Measurements from ENCODE around the gene LAMTOR1. TPM values are rescaled to one million over a fixed set of nuclear protein-coding genes. Genes with fewer than 3 reads are reported as not detected.

Gene LAMTOR1
- total RNA-seq, 2 experiments from 2014 or later, result 50.7 to 52.2 TPM

DNA sequence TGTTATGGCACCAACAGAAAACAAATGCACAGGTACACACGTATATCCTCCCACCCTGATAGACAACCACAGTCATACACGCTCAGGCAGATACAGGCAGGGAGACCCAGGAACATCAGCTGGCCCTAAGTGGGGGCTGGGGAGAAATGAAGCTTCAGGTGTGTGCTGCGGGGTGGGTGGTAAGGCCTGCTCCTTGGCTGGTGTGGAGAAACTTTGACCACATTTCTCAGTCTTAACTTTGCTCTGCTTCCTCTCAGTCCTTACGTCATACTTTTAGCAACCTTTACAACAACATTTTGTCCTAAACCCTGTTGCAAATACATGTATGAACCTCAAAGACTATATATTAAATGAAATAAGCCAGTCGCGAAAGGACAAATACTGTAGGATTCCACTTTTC lies 16.1 kb upstream of the LAMTOR1 start:
- DNase-seq (no peak), ATAC-seq (no peak)
- intact Hi-C loops (cut with DNase I, micrococcal nuclease), result loop anchor here in 1 of 2 experiments (10.0 kb wide), 2 partner anchors 1026 to 1914 kb away; partner anchors contain the start of genes FADD and FCHSD2
- H3K9me3 Mint-ChIP-seq (ENCODE audit: low read depth), result no peaks in the 10 kb centered on the region
- H3K36me3 Mint-ChIP-seq (ENCODE audit: low read depth), result no peaks in the 10 kb centered on the region
- H3K4me3 Mint-ChIP-seq, result no peak overlapping the region
- ChIA-PET CTCF (interaction anchor here (1.0 to 1.8 kb wide), 2 partner anchors 10 to 25 kb away, joined by 3 to 7 read pairs; no protein-coding TSS in a partner anchor), POLR2A (no interaction called here)
- no peaks in the 10 kb centered on the region for H3K4me1 Mint-ChIP-seq
- H3K27me3 Mint-ChIP-seq, result peaks cover 3% of the 10 kb centered on the region
- no peak overlapping the region for H3K27ac Mint-ChIP-seq

DNA sequence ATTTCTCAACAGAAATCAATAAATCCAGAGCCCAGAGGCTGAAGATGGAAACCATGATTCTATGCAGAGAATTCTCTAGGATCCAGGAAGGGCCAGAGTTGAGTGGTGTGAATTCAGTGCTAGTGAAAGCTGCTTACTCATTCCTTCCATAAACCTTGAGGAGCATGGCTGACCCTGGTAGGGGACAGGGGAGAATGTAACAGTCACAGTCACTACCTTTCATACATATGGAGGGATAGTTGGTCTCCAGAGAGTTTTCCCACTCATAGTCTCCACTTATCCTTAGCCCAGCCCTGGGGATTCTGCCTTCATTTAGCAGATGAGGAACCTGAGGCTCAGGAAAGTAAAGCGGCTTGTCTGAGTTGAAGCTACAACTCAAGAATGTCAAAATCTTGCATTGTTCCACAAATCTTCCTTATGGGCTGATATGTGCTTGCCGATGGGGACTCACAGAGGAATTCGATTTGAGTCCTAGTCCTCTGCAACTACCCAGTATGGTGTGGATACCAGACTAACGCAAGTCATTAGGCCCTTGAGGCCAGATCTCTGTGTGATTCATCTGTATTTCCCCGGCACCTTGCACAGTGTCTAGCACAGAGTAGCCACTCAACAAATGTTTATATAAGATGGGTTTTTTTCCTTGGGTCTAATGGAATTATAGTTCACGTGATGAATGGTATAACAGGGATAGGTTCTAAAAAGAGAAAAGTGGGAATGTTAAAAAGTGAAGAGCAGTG lies 13.1 kb upstream of the LAMTOR1 start:
- ATAC-seq, result no peak

DNA sequence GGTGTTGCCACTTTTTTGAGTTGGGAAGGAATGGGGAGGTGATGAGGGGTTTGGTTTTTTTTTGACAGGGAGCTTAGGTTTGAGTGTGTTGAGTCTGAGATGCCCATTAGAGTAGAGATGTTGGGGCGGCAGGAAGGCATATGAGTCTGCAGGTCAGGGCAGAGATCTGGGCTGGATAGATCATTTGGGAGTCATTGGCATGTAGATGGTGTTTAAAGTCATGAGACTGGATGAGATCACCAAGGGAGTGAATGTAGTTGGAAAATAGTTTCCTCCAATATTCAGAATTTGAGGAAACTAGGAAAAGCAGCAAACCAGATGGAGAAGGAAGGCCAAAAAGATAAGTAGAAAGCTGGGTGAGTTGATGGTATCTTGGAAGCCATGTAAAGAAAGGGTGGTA lies 11.5 kb upstream of the LAMTOR1 start:
- Mint-ChIP-seq H3K27me3 (no peaks in the 10 kb centered on the region), H3K27ac (no peak overlapping the region), H3K36me3 (ENCODE audit: low read depth) (peaks cover 4% of the 10 kb centered on the region), H3K9me3 (ENCODE audit: low read depth) (no peaks in the 10 kb centered on the region), H3K4me1 (peaks cover 16% of the 10 kb centered on the region), H3K4me3 (no peak overlapping the region)
- CTCF ChIA-PET, result interaction anchor here (0.9 to 1.2 kb wide), 2 partner anchors 23 to 71 kb away, joined by 3 to 4 read pairs; no protein-coding TSS in a partner anchor
- intact Hi-C loops (cut with DNase I, micrococcal nuclease), result loop anchor here in 1 of 2 experiments (10.0 kb wide), 2 partner anchors 1030 to 1910 kb away; partner anchors contain the start of genes FADD and FCHSD2
- DNase-seq (no peak), ATAC-seq (no peak)
- POLR2A ChIA-PET, result interaction anchor here (0.7 kb wide), 1 partner anchor 195 kb away, joined by 3 read pairs; no protein-coding TSS in a partner anchor

More for the DNA sequence above, 13.1 kb upstream of the LAMTOR1 start:
- Mint-ChIP-seq H3K9me3 (ENCODE audit: low read depth) (no peaks in the 10 kb centered on the region), H3K36me3 (ENCODE audit: low read depth) (no peaks in the 10 kb centered on the region), H3K4me1 (peaks cover 13% of the 10 kb centered on the region), H3K27me3 (peaks cover 3% of the 10 kb centered on the region), H3K4me3 (no peak overlapping the region), H3K27ac (no peak overlapping the region)
- no peak for DNase-seq
- POLR2A ChIA-PET, result no interaction called here
- CTCF ChIA-PET, result interaction anchor here (0.6 to 0.8 kb wide), 2 partner anchors 12 to 759 kb away, joined by 3 read pairs; no protein-coding TSS in a partner anchor
- intact Hi-C loops (cut with DNase I, micrococcal nuclease), result loop anchor here in 1 of 2 experiments (10.0 kb wide), 2 partner anchors 1029 to 1911 kb away; partner anchors contain the start of genes FADD and FCHSD2

DNA sequence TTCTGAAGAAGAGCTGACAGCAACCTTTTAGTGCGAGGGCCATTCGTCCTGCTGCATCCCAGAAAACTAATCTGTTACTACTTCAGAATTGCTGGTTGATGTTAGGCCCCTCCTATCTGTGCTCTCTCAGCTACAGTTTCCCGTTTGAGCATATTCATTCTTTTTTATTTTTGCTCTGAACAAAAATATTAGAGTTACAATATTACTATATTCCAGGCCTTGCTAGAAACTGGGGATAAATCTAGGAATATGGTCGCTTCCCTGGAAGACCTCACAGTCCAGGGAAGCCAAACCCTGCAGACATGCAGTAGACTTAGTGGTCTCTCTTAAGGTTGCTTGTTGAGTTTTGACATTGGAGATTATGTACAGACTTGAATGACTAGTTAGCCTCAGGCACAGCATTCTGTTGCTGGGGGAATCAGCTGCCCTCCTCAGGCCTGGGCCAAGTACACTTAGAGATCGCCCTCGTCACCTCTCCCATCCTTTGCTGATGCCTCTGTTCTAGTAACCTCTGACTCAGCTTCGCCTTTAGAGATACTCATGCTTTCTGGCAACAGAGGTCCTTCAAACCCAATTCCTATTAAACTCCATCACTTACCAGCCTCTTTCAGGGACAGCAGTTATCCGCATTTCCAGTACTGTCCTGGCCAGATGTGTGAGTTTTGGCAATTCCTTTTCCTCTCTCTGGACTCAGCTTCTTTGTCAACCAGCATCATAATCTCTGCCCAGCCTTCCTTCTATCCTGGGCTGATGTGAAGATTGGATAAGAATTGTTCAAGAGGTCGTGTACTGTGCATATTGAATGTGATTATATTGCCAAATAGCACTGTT lies 10.1 kb upstream of the LAMTOR1 start:
- POLR2A ChIA-PET, result interaction anchor here (0.6 to 1.1 kb wide), 5 partner anchors 14 to 88 kb away, joined by 3 to 8 read pairs (median 4); partner anchors contain the start of gene NUMA1
- H3K4me3 Mint-ChIP-seq, result peak overlapping the region; percentile 92
- no peak for ATAC-seq
- no peaks in the 10 kb centered on the region for H3K27me3 Mint-ChIP-seq
- H3K27ac Mint-ChIP-seq, result peak overlapping the region; percentile 98
- DNase-seq, result peak; percentile 25
- CTCF ChIA-PET, result interaction anchor here (0.8 to 3.0 kb wide), 6 partner anchors 27 to 318 kb away, joined by 3 to 10 read pairs (median 3); no protein-coding TSS in a partner anchor
- peaks cover 4% of the 10 kb centered on the region for H3K36me3 Mint-ChIP-seq (ENCODE audit: low read depth)
- H3K4me1 Mint-ChIP-seq, result peaks cover 16% of the 10 kb centered on the region
- intact Hi-C loops (cut with DNase I, micrococcal nuclease), result loop anchor here (1.0 to 10.0 kb wide), 13 partner anchors 10 to 1908 kb away; partner anchors contain the start of genes LAMTOR1 (in 2 of the 2), LRRC51 (in 2 of the 2), NUMA1 (in 2 of the 2) and XNDC1N (in 2 of the 2)
- H3K9me3 Mint-ChIP-seq (ENCODE audit: low read depth), result no peaks in the 10 kb centered on the region

DNA sequence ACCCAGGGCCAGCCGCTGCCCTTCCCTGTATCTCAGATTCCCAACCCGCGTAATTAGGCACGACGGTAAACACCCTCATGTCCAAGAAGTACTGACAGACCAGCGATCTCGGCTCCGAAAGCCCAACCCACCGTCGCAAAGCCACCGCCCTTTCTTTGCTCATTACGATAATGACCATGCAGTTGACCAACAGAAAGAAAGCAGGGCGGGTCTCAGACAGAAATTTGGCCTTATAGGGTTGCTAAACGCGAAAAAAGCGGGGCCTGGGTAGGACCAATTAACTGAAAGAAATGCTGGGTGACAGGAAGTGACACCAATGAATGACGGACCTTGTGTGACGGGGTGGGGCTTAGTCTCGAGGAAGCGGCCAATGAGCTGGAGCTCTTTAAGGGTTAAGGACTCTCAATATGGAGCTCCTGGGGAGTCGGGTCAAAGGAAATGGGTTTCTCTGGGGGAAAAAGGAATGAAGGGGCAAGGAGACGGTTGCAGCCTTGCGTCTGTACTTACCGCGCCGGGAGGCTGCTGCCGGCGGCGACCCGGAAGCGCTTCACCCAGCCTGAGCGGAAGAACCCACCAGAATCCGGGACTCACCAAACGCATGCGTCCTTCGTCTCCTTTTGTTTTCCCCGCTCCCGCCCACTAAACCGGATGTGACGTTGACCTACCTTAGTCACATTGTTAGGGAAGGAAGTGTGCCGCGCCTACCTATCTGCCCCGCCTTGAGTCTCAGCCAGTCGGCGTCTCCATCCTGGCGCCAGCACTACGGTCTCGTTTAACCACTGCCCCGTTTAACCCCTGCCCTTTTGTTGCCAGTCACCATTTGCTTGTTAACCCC lies 9.3 kb upstream of the LAMTOR1 start, which contains the start of gene ANAPC15:
ANAPC15 (minus strand) TSS at position 553 of the 835 bp plus-strand sequence. CDS start 1,419 bp downstream, outside the sequence.
- H3K27ac Mint-ChIP-seq, result peak within 1 kb of the TSS; percentile 98
- DNase-seq (peak; percentile 100), ATAC-seq (peak; percentile 89)
- peak within 1 kb of the TSS; percentile 92 for H3K4me3 Mint-ChIP-seq
- H3K9me3 Mint-ChIP-seq (ENCODE audit: low read depth), result no peaks in the 10 kb centered on the region
- POLR2A ChIA-PET, result interaction anchor here (0.6 to 1.2 kb wide), 8 partner anchors 14 to 302 kb away, joined by 3 to 8 read pairs (median 4); partner anchors contain the start of genes NUMA1 and RNF121
- intact Hi-C loops (cut with DNase I, micrococcal nuclease), result loop anchor here (1.0 to 10.0 kb wide), 13 partner anchors 9 to 1908 kb away; partner anchors contain the start of genes LAMTOR1 (in 2 of the 2), LRRC51 (in 2 of the 2), NUMA1 (in 2 of the 2) and XNDC1N (in 2 of the 2)
- CTCF ChIA-PET, result interaction anchor here (0.7 to 3.0 kb wide), 7 partner anchors 27 to 319 kb away, joined by 3 to 10 read pairs (median 3); no protein-coding TSS in a partner anchor
- H3K36me3 Mint-ChIP-seq (ENCODE audit: low read depth), result peaks cover 4% of the 10 kb centered on the region
- no peaks in the 10 kb centered on the region for H3K27me3 Mint-ChIP-seq
- peaks cover 16% of the 10 kb centered on the region for H3K4me1 Mint-ChIP-seq

DNA sequence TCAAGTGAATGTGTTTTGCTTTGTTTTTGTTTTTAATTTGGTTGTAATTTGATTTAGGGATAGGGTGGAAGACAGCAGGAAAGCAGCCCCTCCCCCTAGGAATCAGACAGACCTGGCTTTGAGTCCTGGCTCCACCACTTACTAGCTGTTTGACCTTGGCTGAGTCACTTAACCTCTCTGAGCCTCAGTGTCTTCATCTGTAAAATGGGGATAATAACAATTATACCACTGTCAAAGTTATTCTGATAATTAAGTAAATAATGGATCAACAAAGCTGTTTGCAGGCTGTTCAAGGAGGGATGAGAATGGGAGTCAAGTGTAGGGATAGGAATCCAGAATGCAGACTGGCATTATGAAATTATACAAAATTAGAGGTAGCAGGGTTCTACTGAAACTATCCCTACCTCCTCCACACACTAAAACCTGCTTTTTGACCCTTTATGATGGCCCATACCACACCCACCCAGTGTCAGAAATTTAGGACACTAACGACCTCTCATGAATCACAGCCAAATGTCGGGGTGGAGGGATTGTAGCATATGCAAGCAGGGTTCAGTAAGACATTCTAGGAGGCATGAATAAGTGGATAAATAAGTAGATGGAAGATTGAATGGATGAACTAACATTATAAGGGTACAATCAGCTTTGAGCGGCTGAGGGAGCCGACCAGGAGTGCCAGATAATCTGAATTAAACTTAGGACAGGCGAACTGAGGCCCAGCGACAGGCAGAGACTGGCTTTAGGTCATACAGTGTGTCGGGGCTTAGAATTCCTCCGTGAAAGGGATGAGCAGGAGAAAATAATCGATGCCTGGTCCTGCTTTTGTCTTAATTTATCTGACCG lies 8.4 kb upstream of the LAMTOR1 start:
- peak overlapping the region; percentile 92 for H3K4me3 Mint-ChIP-seq
- intact Hi-C loops (cut with DNase I, micrococcal nuclease), result loop anchor here (1.0 to 10.0 kb wide), 13 partner anchors 8 to 1907 kb away; partner anchors contain the start of genes LAMTOR1 (in 2 of the 2), LRRC51 (in 2 of the 2), NUMA1 (in 2 of the 2) and XNDC1N (in 2 of the 2)
- DNase-seq (no peak), ATAC-seq (no peak)
- no peaks in the 10 kb centered on the region for H3K27me3 Mint-ChIP-seq
- H3K27ac Mint-ChIP-seq, result peak overlapping the region; percentile 98
- ChIA-PET CTCF (interaction anchor here (0.7 to 3.0 kb wide), 6 partner anchors 26 to 319 kb away, joined by 3 to 10 read pairs (median 4); partner anchors contain the start of gene XNDC1N), POLR2A (interaction anchor here (0.6 to 1.2 kb wide), 4 partner anchors 32 to 303 kb away, joined by 3 to 8 read pairs (median 4); partner anchors contain the start of genes NUMA1 and RNF121)
- H3K36me3 Mint-ChIP-seq (ENCODE audit: low read depth), result peaks cover 4% of the 10 kb centered on the region
- peaks cover 16% of the 10 kb centered on the region for H3K4me1 Mint-ChIP-seq
- H3K9me3 Mint-ChIP-seq (ENCODE audit: low read depth), result no peaks in the 10 kb centered on the region

DNA sequence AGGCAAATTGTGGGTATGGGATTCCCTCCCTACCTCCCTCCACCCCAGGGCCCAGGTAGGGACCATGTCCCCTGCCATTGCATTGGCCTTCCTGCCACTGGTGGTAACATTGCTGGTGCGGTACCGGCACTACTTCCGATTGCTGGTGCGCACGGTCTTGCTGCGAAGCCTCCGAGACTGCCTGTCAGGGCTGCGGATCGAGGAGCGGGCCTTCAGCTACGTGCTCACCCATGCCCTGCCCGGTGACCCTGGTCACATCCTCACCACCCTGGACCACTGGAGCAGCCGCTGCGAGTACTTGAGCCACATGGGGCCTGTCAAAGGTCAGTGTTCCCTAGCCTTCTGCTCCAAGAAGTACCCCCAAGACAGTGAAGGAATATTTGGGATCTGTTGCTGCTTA lies 2.8 kb upstream of the LAMTOR1 start, which contains the start of gene TOMT:
TOMT (plus strand) TSS at position 37 of the 400 bp plus-strand sequence; CDS start at position 65, 28 bp downstream.
- no peak for ATAC-seq
- no peaks in the 10 kb centered on the region for H3K9me3 Mint-ChIP-seq (ENCODE audit: low read depth)
- no peak within 1 kb of the TSS for H3K4me3 Mint-ChIP-seq
- ChIA-PET CTCF (interaction anchor here (0.8 to 2.6 kb wide), 3 partner anchors 24 to 41 kb away, joined by 3 to 10 read pairs (median 3); no protein-coding TSS in a partner anchor), POLR2A (no interaction called here)
- peaks cover 14% of the 10 kb centered on the region for H3K36me3 Mint-ChIP-seq (ENCODE audit: low read depth)
- no peak within 1 kb of the TSS for H3K27ac Mint-ChIP-seq
- peaks cover 28% of the 10 kb centered on the region for H3K4me1 Mint-ChIP-seq
- no peaks in the 10 kb centered on the region for H3K27me3 Mint-ChIP-seq
- intact Hi-C loops (cut with DNase I, micrococcal nuclease), result no loop called here
- no peak for DNase-seq

DNA sequence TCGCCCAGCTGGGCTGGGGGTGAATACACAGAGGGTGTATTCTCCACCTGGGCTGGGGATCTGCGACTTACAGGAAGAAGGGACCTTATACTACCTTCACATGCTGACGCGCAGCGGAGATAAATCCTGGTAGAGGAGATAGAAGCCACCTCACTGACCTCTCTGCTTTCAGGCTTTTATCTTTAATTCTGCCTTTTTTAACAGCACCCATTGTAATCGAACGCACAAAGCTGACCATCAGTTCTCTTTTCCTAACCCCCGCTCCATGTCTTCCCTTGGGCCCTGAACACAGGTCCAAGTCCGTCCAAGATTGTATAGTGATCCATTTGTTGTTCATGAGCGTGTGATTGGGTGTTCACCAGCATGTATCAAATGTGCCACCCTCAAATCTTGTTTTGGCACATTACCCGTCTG lies 664 bp upstream of the LAMTOR1 start:
- Mint-ChIP-seq H3K4me3 (peak overlapping the region; percentile 97), H3K27ac (peak overlapping the region; percentile 95), H3K27me3 (no peaks in the 10 kb centered on the region), H3K36me3 (ENCODE audit: low read depth) (peaks cover 10% of the 10 kb centered on the region), H3K4me1 (peaks cover 38% of the 10 kb centered on the region), H3K9me3 (ENCODE audit: low read depth) (no peaks in the 10 kb centered on the region)
- ATAC-seq (no peak), DNase-seq (no peak)
- intact Hi-C loops (cut with DNase I, micrococcal nuclease), result loop anchor here (1.0 to 2.0 kb wide), 9 partner anchors 9 to 331 kb away; partner anchors contain the start of genes ANAPC15 (in 2 of the 2), LRRC51 (in 2 of the 2), NUMA1 (in 2 of the 2) and XNDC1N (in 2 of the 2)
- ChIA-PET POLR2A (no interaction called here), CTCF (no interaction called here)

DNA sequence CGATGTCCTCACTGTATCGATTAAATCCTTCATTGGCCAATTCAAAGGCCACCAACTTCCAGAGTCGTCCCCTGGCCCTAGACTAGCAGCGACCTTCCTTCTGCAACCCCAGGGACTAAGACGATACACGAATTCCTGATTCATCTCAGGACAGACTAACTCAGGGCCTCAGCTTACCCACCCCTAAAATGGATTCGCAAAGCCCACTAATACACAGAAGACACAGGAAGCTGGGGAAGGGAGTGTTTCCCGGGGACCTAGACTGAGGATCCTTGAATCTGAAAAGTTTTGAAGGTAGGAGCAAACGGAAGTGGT lies 509 bp downstream of the LAMTOR1 start:
- peaks cover 18% of the 10 kb centered on the region for H3K36me3 Mint-ChIP-seq (ENCODE audit: low read depth)
- H3K27me3 Mint-ChIP-seq, result no peaks in the 10 kb centered on the region
- peak overlapping the region; percentile 97 for H3K4me3 Mint-ChIP-seq
- ATAC-seq (no peak), DNase-seq (no peak)
- ChIA-PET CTCF (interaction anchor here (0.9 to 3.7 kb wide), 5 partner anchors 9 to 77 kb away, joined by 4 to 27 read pairs (median 8); no protein-coding TSS in a partner anchor), POLR2A (interaction anchor here (0.7 kb wide), 1 partner anchor 175 kb away, joined by 3 read pairs; the partner anchor contains the start of gene XNDC1N)
- H3K27ac Mint-ChIP-seq, result peak overlapping the region; percentile 95
- intact Hi-C loops (cut with DNase I, micrococcal nuclease), result loop anchor here (1.0 to 2.0 kb wide), 4 partner anchors 38 to 316 kb away; partner anchors contain the start of genes RNF121 (in 1 of the 2) and XNDC1N (in 1 of the 2)
- H3K9me3 Mint-ChIP-seq (ENCODE audit: low read depth), result no peaks in the 10 kb centered on the region
- peaks cover 38% of the 10 kb centered on the region for H3K4me1 Mint-ChIP-seq

All from activated CD4-positive, alpha-beta T cell treated with anti-CD3 and anti-CD28 coated beads for 36 hours (primary cell).